HCT116 (cell line): Measurements from ENCODE around the gene CREB3L1. TPM values are rescaled to one million over a fixed set of nuclear protein-coding genes. Genes with fewer than 3 reads are reported as not detected.

Source experiments
- ATAC-seq: fragments of 200-7000 bp; cut with Tn5 transposase; 2 replicates; pipeline ENCODE4 v1.9.1; 2020; ENCODE audit warnings: mild to moderate bottlenecking, moderate library complexity
- BruUV-seq: library from RNA; stranded (reverse); fragments of 400-500 nt; replicated peaks from 2 replicates; lab custom pipeline; 2021; lab: Mats Ljungman, UMichigan
- CTCF ChIA-PET: fragments of 300-600 bp; sonication (Branson Sonifier 250); formaldehyde crosslinking; loops from one replicate; lab custom pipeline; 2021; ENCODE audit warnings: antibody characterized with exemption; lab: Charles Lee
- POLR2A ChIA-PET: fragments of 300-600, 350-600 bp; sonication (Branson Sonifier 250); formaldehyde crosslinking; loops from one replicate; lab custom pipeline; 2021; ENCODE audit warnings: antibody characterized with exemption; lab: Charles Lee
- RAD21 ChIA-PET, 2 experiments: fragments of 300-600 bp; sonication (Branson Sonifier 250); formaldehyde crosslinking; loops; one replicate each; lab custom pipeline; 2023; ENCODE audit warnings: low total read pairs in 2 of 2; ENCODE audit not compliant: uncharacterized antibody in 2 of 2, unreplicated experiment in 2 of 2, low non-redundant PET in 1 of 2; lab: Charles Lee
- DNase-seq: peaks from one replicate; pipeline ENCODE4 v3.0.0-alpha.2; 2010; ENCODE audit warnings: low read depth, low spot score
- H2AFZ ChIP-seq: fragments of 200-600 bp; shearing (Covaris generic), sonication (generic); 2 replicates; pipeline ENCODE4 v1.6.1; 2017; ENCODE audit warnings: low read depth, mixed run types, mixed read lengths, antibody characterized with exemption, low read length; ENCODE audit not compliant: poor library complexity, severe bottlenecking
- H3K27ac ChIP-seq: 2 replicates; pipeline ENCODE4 v1.5.1; 2012; ENCODE audit warnings: low read depth, low read length
- H3K27me3 ChIP-seq: fragments of 200-600 bp; sonication (generic); 2 replicates; pipeline ENCODE4 v1.6.1; 2016; ENCODE audit warnings: mixed run types, low read length, mixed read lengths; ENCODE audit not compliant: insufficient read depth
- H3K36me3 ChIP-seq, 2 experiments: fragments of 200-500 bp in 1 of 2; fragments of 200-600 bp in 1 of 2; sonication (Bioruptor generic) in 1 of 2; sonication (generic) in 1 of 2; 2 replicates each; pipeline versions ENCODE4 v1.5.1 to v1.6.1; 2014 to 2016; ENCODE audit warnings: low read length in 2 of 2, inconsistent platforms in 1 of 2, mixed read lengths in 1 of 2, mixed run types in 1 of 2; ENCODE audit not compliant: insufficient read depth in 2 of 2, control insufficient read depth in 1 of 2
- H3K4me1 ChIP-seq, 2 experiments: fragments of 200-600 bp in 1 of 2; sonication (generic) in 1 of 2; 2 replicates each; pipeline versions ENCODE4 v1.5.1 to v1.6.1; 2012 to 2017; ENCODE audit warnings: low read length in 2 of 2, inconsistent platforms in 1 of 2, mild to moderate bottlenecking in 1 of 2, mixed read lengths in 1 of 2, mixed run types in 1 of 2, moderate library complexity in 1 of 2; ENCODE audit not compliant: insufficient read depth in 2 of 2, control insufficient read depth in 1 of 2
- H3K4me2 ChIP-seq: fragments of 200-600 bp; sonication (generic); 2 replicates; pipeline ENCODE4 v1.6.1; 2017; ENCODE audit warnings: mixed run types, low read length, mixed read lengths
- H3K4me3 ChIP-seq, 2 experiments: fragments of 200-600 bp in 1 of 2; sonication (generic) in 1 of 2; replicated peaks in 1 of 2; 2 replicates each; pipeline ENCODE4 v1.5.1; 2011 to 2016; ENCODE audit warnings: low read length in 2 of 2, control low read depth in 1 of 2, low read depth in 1 of 2, mild to moderate bottlenecking in 1 of 2, mixed read lengths in 1 of 2, mixed run types in 1 of 2
- H3K79me2 ChIP-seq: fragments of 200-600 bp; sonication (generic); 2 replicates; pipeline ENCODE4 v1.6.1; 2017; ENCODE audit warnings: mild to moderate bottlenecking, mixed run types, low read length, moderate library complexity, mixed read lengths; ENCODE audit not compliant: insufficient read depth
- H3K9ac ChIP-seq: fragments of 200-600 bp; sonication (generic); 2 replicates; pipeline ENCODE4 v1.6.1; 2016; ENCODE audit warnings: low read length, mixed read lengths
- H3K9me2 ChIP-seq: fragments of 200-600 bp; sonication (generic), shearing (Covaris generic); 2 replicates; pipeline ENCODE4 v1.6.1; 2017; ENCODE audit warnings: mixed run types, mild to moderate bottlenecking, moderate library complexity; ENCODE audit not compliant: insufficient read depth
- H3K9me3 ChIP-seq, 2 experiments: fragments of 200-500 bp in 1 of 2; fragments of 200-600 bp in 1 of 2; sonication (Bioruptor generic) in 1 of 2; sonication (generic) in 1 of 2; 2 replicates each; pipeline ENCODE4 v1.6.1; 2014 to 2017; ENCODE audit warnings: low read length in 2 of 2, mixed read lengths in 2 of 2, inconsistent platforms in 1 of 2, low read depth in 1 of 2, mild to moderate bottlenecking in 1 of 2, mixed run types in 1 of 2, moderate library complexity in 1 of 2; ENCODE audit not compliant: control insufficient read depth in 1 of 2, insufficient read depth in 1 of 2
- H4K20me1 ChIP-seq: fragments of 200-600 bp; sonication (generic), shearing (Covaris generic); 2 replicates; pipeline ENCODE4 v1.6.1; 2017; ENCODE audit warnings: mixed run types, mild to moderate bottlenecking, moderate library complexity; ENCODE audit not compliant: insufficient read depth
- CEBPB ChIP-seq: IDR thresholded peaks from 2 replicates; pipeline ENCODE4 v1.6.1; 2012; ENCODE audit warnings: low read depth
- EZH2phosphoT487 ChIP-seq: fragments of 200-600 bp; IDR thresholded peaks from 2 replicates; pipeline ENCODE4 v1.6.1; 2018; ENCODE audit warnings: antibody characterized with exemption, borderline replicate concordance
- JUND ChIP-seq: IDR thresholded peaks from 2 replicates; pipeline ENCODE4 v1.6.1; 2012
- REST ChIP-seq: IDR thresholded peaks from 2 replicates; pipeline ENCODE4 v1.6.1; 2012; ENCODE audit warnings: low read depth
- SP1 ChIP-seq: IDR thresholded peaks from 2 replicates; pipeline ENCODE4 v1.6.1; 2012; ENCODE audit warnings: low read depth
- ZNF274 ChIP-seq: fragments of 200-500 bp; sonication (Bioruptor generic); IDR thresholded peaks from 2 replicates; pipeline ENCODE4 v1.6.1; 2014; ENCODE audit warnings: mild to moderate bottlenecking, low read depth, low read length, inconsistent platforms
- intact Hi-C: fragments of 100-400 bp; cut with micrococcal nuclease; formaldehyde crosslinking; loops from 2 replicates; pipeline ENCODE4 v1.10.0; 2022
- total RNA-seq: library from RNA; stranded (reverse); gene quantifications from one replicate; pipeline ENCODE4 v1.2.1, GENCODE V29; 2021; ENCODE audit not compliant: unreplicated experiment
- TF ChIP-seq, protein P1 (sequence below): IDR thresholded peaks from 2 replicates; pipeline ENCODE4 v1.6.1; 2011; ENCODE audit warnings: mild to moderate bottlenecking, low read length, moderate library complexity; ENCODE audit not compliant: insufficient replicate concordance; ENCODE audit errors: extremely low read depth
- TF ChIP-seq, protein P2 (sequence below), 3 experiments: fragments of 200-600 bp in 1 of 3; sonication (generic) in 1 of 3; IDR thresholded peaks in 2 of 3; conservative IDR thresholded peaks in 1 of 3; 2 replicates each; pipeline ENCODE4 v1.5.1; 2012 to 2017; ENCODE audit warnings: low read depth in 2 of 3, low read length in 2 of 3, antibody characterized with exemption in 1 of 3, borderline replicate concordance in 1 of 3, control low read depth in 1 of 3, mild to moderate bottlenecking in 1 of 3, mixed read lengths in 1 of 3, mixed run types in 1 of 3, moderate library complexity in 1 of 3; ENCODE audit not compliant: insufficient read depth in 1 of 3

The CREB3L1 gene
- total RNA-seq, 1 experiment from 2014 or later: 0.37 TPM

GRCh38 chr11:46286789-46287188, 9.3 kb downstream of the CREB3L1 start:
- intact Hi-C loops: no loop called here
- Histone ChIP-seq H4K20me1 (no peaks in the 10 kb centered on the region), H3K9me3 (no peaks in the 10 kb centered on the region), H2AFZ (no peak overlapping the region), H3K27me3 (no peaks in the 10 kb centered on the region), H3K27ac (no peak overlapping the region), H3K4me3 (no peak overlapping the region), H3K4me1 (peaks cover 14 to 19% of the 10 kb centered on the region in 2 experiments), H3K79me2 (no peaks in the 10 kb centered on the region), H3K36me3 (no peaks in the 10 kb centered on the region), H3K9me2 (no peaks in the 10 kb centered on the region), H3K4me2 (no peak overlapping the region), H3K9ac (no peak overlapping the region)
- BruUV-seq: no TSS peak
- RAD21 ChIA-PET: no interaction called here
- DNase-seq (no peak), ATAC-seq (no peak)
- CTCF ChIA-PET: interaction anchor here (1.0 kb wide), 1 partner anchor 23 kb away, joined by 3 read pairs; no protein-coding TSS in a partner anchor
- POLR2A ChIA-PET: no interaction called here
- TF ChIP-seq, protein P1, sequence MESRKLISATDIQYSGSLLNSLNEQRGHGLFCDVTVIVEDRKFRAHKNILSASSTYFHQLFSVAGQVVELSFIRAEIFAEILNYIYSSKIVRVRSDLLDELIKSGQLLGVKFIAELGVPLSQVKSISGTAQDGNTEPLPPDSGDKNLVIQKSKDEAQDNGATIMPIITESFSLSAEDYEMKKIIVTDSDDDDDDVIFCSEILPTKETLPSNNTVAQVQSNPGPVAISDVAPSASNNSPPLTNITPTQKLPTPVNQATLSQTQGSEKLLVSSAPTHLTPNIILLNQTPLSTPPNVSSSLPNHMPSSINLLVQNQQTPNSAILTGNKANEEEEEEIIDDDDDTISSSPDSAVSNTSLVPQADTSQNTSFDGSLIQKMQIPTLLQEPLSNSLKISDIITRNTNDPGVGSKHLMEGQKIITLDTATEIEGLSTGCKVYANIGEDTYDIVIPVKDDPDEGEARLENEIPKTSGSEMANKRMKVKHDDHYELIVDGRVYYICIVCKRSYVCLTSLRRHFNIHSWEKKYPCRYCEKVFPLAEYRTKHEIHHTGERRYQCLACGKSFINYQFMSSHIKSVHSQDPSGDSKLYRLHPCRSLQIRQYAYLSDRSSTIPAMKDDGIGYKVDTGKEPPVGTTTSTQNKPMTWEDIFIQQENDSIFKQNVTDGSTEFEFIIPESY: no peak
- TF ChIP-seq, protein P2, sequence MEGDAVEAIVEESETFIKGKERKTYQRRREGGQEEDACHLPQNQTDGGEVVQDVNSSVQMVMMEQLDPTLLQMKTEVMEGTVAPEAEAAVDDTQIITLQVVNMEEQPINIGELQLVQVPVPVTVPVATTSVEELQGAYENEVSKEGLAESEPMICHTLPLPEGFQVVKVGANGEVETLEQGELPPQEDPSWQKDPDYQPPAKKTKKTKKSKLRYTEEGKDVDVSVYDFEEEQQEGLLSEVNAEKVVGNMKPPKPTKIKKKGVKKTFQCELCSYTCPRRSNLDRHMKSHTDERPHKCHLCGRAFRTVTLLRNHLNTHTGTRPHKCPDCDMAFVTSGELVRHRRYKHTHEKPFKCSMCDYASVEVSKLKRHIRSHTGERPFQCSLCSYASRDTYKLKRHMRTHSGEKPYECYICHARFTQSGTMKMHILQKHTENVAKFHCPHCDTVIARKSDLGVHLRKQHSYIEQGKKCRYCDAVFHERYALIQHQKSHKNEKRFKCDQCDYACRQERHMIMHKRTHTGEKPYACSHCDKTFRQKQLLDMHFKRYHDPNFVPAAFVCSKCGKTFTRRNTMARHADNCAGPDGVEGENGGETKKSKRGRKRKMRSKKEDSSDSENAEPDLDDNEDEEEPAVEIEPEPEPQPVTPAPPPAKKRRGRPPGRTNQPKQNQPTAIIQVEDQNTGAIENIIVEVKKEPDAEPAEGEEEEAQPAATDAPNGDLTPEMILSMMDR (IDR thresholded peaks at IDR 0.05 in 2 of 3, conservative IDR thresholded peaks at IDR 0.05 in 1 of 3; ENCODE audit: borderline replicate concordance in 1 of 3, insufficient read depth in 1 of 3, low read depth in 2 of 3, low read length in 2 of 3): no peak
- TF ChIP-seq JUND (no peak), EZH2phosphoT487 (no peak), REST (no peak), ZNF274 (no peak), CEBPB (no peak), SP1 (no peak)
